Ovary (tissue), 9 donors: ENCODE results near the gene CBX4. TPM values are rescaled to one million over a fixed set of nuclear protein-coding genes. Genes with fewer than 3 reads are reported as not detected.

Experiments
- DNase-seq, 5 donors: peaks; one replicate each; pipeline ENCODE4 v3.0.0-alpha.2; 2019 to 2020
- H3K27ac ChIP-seq, 2 donors: fragments of 200-600 bp; one replicate each; pipeline versions ENCODE4 v1.5.1 to v1.8.0; 2019 to 2022
- H3K27me3 ChIP-seq: fragments of 200-600 bp; one replicate; pipeline ENCODE4 v1.8.0; 2022
- H3K36me3 ChIP-seq: fragments of 200-600 bp; sonication (generic); one replicate; pipeline ENCODE4 v1.5.1; 2019
- H3K4me1 ChIP-seq: one replicate; pipeline ENCODE4 v1.8.1; 2013; ENCODE audit warnings: mild to moderate bottlenecking, moderate library complexity; ENCODE audit not compliant: insufficient read depth
- H3K4me3 ChIP-seq: fragments of 200-600 bp; sonication (generic); one replicate; pipeline ENCODE4 v1.5.1; 2017
- H3K9me3 ChIP-seq, 2 donors: fragments of 200-600 bp in 1 of 2; sonication (generic) in 1 of 2; one replicate each; pipeline versions ENCODE4 v1.5.1 to v1.8.1; 2013 to 2019; ENCODE audit warnings: mild to moderate bottlenecking in 1 of 2, moderate library complexity in 1 of 2
- CTCF ChIP-seq, 3 donors: fragments of 450-650 bp in 2 of 3; fragments of 200-600 bp in 1 of 3; IDR thresholded peaks; one replicate each; pipeline versions ENCODE4 v1.5.1 to v1.8.0; 2016 to 2022; ENCODE audit warnings: antibody characterized with exemption in 3 of 3, mild to moderate bottlenecking in 1 of 3
- EP300 ChIP-seq: sonication (generic); formaldehyde crosslinking; IDR thresholded peaks from one replicate; pipeline ENCODE4 v1.6.1; 2017; ENCODE audit warnings: antibody characterized with exemption
- POLR2A ChIP-seq: fragments of 450-650 bp; IDR thresholded peaks from one replicate; pipeline ENCODE4 v1.6.1; 2017; ENCODE audit warnings: antibody characterized with exemption, mild to moderate bottlenecking, moderate library complexity
- WGBS, 3 donors: extraction: QIAGEN DNeasy Blood & Tissue Kit in 1 of 3; methylation state at CpG; one replicate each; pipeline versions ENCODE4 v1.1.5 to v1.1.7; 2013 to 2017; 5-methylcytosine and 5-hydroxymethylcytosine counted together
- intact Hi-C, 4 donors: fragments of 100-400 bp; cut with DNase I; formaldehyde crosslinking; loops; one replicate each; pipeline versions ENCODE4 v1.11.0 to v1.15.1; 2022 to 2023
- polyA plus RNA-seq, 2 donors: library from polyadenylated mRNA; stranded (reverse); fragments of 200-250 nt in 1 of 2; fragments of 350-450 nt in 1 of 2; fragmentation: Illumina TruSeq in 1 of 2; extraction: RNeasy Lipid Tissue Mini Kit (QIAGEN cat#74804) in 1 of 2; gene quantifications; one replicate each; pipeline ENCODE4 v1.2.3, GENCODE V29; 2013 to 2014
- total RNA-seq, 7 donors: library from RNA; depleted of rRNA in 2 of 7; stranded (reverse); fragments of >200 nt in 2 of 7; fragmentation: NEBNext Ultra II Directional in 3 of 7; extraction: Animal tissue kit (Norgen Biotek cat#: 25700) in 3 of 7; gene quantifications; one replicate each; pipeline versions ENCODE4 v1.1.0 to v1.2.4, GENCODE V29; 2016 to 2023
- donor health status: DM: no; HTN: no; CAD: no; lungs with moderate emphysema.
- donor health status: DM: no; HTN: no; CAD: no.
- donor health status: Bipolar disorder and iron deficiency.
- donor health status: DM: yes; HTN: yes; CAD: no.
- donor health status: DM: no; HTN: no; CAD: no.
- donor health status: DM: yes; HTN: yes; CAD: no.

Gene CBX4
- total and polyA plus RNA-seq, 9 donors = 5.5 to 27.9 (median 16.0) TPM

- no peaks in the 10 kb centered on the region for H3K36me3 ChIP-seq
- TF ChIP-seq EP300 (no peak), CTCF (IDR thresholded peaks at IDR 0.05) (no peak), POLR2A (no peak)
- intact Hi-C loops = no loop called here
- H3K27ac ChIP-seq = peak overlapping the region in 1 of 2 donors; percentile 87
- H3K4me1 ChIP-seq = peaks cover 21% of the 10 kb centered on the region
- H3K9me3 ChIP-seq = no peaks in the 10 kb centered on the region
- H3K4me3 ChIP-seq = peak overlapping the region; percentile 63
- WGBS, 3 donors = 3 to 5% (median 4%) methylated on average over 30 of the region's 30 CpGs
- DNase-seq = peak; percentile 20 to 57 (median 55)
- no peaks in the 10 kb centered on the region for H3K27me3 ChIP-seq
Observed at GRCh38 chr17:79837888-79838521, 1.2 kb downstream of the CBX4 start.

- Histone ChIP-seq H3K9me3 (no peaks in the 10 kb centered on the region), H3K36me3 (no peaks in the 10 kb centered on the region), H3K27me3 (no peaks in the 10 kb centered on the region), H3K27ac (no peak overlapping the region), H3K4me3 (peak overlapping the region; percentile 63), H3K4me1 (peaks cover 23% of the 10 kb centered on the region)
- TF ChIP-seq EP300 (no peak), POLR2A (no peak), CTCF (IDR thresholded peaks at IDR 0.05) (no peak)
- intact Hi-C loops = no loop called here
- 40 to 42% (median 42%) methylated on average over 37 to 41 of the region's 41 CpGs for WGBS, 3 donors
- peak; percentile 37 to 66 (median 47) for DNase-seq
Observed at GRCh38 chr17:79836972-79837887, 2.0 kb downstream of the CBX4 start.

- Histone ChIP-seq H3K27ac (no peak overlapping the region), H3K9me3 (no peaks in the 10 kb centered on the region), H3K4me3 (no peak overlapping the region), H3K27me3 (no peaks in the 10 kb centered on the region), H3K36me3 (no peaks in the 10 kb centered on the region), H3K4me1 (peaks cover 29% of the 10 kb centered on the region)
- 70 to 75% (median 73%) methylated on average over 18 of the region's 18 CpGs for WGBS, 3 donors
- DNase-seq = peak in 1 of 5 donors; percentile 35
- TF ChIP-seq POLR2A (no peak), EP300 (no peak), CTCF (IDR thresholded peaks at IDR 0.05) (no peak)
- intact Hi-C loops = no loop called here
Observed at GRCh38 chr17:79836510-79836971, 2.7 kb downstream of the CBX4 start.

GRCh38 chr17:79835953-79836509, 3.2 kb downstream of the CBX4 start:
- intact Hi-C loops = no loop called here
- peaks cover 29% of the 10 kb centered on the region for H3K4me1 ChIP-seq
- WGBS, 3 donors = 87 to 89% (median 88%) methylated on average over 22 to 24 of the region's 24 CpGs
- H3K27ac ChIP-seq = no peak overlapping the region
- no peak overlapping the region for H3K4me3 ChIP-seq
- H3K9me3 ChIP-seq = no peaks in the 10 kb centered on the region
- peak in 1 of 5 donors; percentile 37 for DNase-seq
- H3K36me3 ChIP-seq = no peaks in the 10 kb centered on the region
- TF ChIP-seq CTCF (IDR thresholded peaks at IDR 0.05) (no peak), EP300 (no peak), POLR2A (no peak)
- no peaks in the 10 kb centered on the region for H3K27me3 ChIP-seq
